Thymus (tissue), 11 donors: ENCODE results near the gene USH1C. TPM values are rescaled to one million over a fixed set of nuclear protein-coding genes. Genes with fewer than 3 reads are reported as not detected.

ENCODE experiments used
- DNase-seq, 9 donors: peaks; one replicate each; pipeline ENCODE4 v3.0.0-alpha.2; 2013; ENCODE audit warnings: low spot score in 9 of 9, low read depth in 6 of 9, missing footprints in 1 of 9
- H3K27ac ChIP-seq, 2 donors: one replicate each; pipeline ENCODE4 v1.5.1; 2013; ENCODE audit warnings: control low read depth in 1 of 2, low read depth in 1 of 2, low read length in 1 of 2, mild to moderate bottlenecking in 1 of 2, moderate library complexity in 1 of 2
- H3K27me3 ChIP-seq, 2 donors: one replicate each; pipeline ENCODE4 v1.5.1; 2013; ENCODE audit warnings: low read length in 1 of 2; ENCODE audit not compliant: control insufficient read depth in 2 of 2, insufficient read depth in 1 of 2
- H3K36me3 ChIP-seq, 2 donors: one replicate each; pipeline ENCODE4 v1.5.1; 2013; ENCODE audit warnings: low read length in 1 of 2, mild to moderate bottlenecking in 1 of 2, moderate library complexity in 1 of 2; ENCODE audit not compliant: control insufficient read depth in 2 of 2, insufficient read depth in 2 of 2
- H3K4me1 ChIP-seq, 2 donors: one replicate each; pipeline ENCODE4 v1.5.1; 2013; ENCODE audit warnings: low read length in 2 of 2; ENCODE audit not compliant: control insufficient read depth in 2 of 2, insufficient read depth in 2 of 2
- H3K4me3 ChIP-seq, 2 donors: one replicate each; pipeline ENCODE4 v1.5.1; 2013; ENCODE audit warnings: low read length in 2 of 2, control low read depth in 1 of 2, mild to moderate bottlenecking in 1 of 2
- H3K9me3 ChIP-seq, 2 donors: one replicate each; pipeline ENCODE4 v1.5.1; 2013; ENCODE audit warnings: low read length in 1 of 2, mild to moderate bottlenecking in 1 of 2; ENCODE audit not compliant: control insufficient read depth in 2 of 2, insufficient read depth in 1 of 2
- WGBS: extraction: QIAGEN DNeasy Blood & Tissue Kit; methylation state at CpG from one replicate; pipeline ENCODE4 v1.1.7; 2013; 5-methylcytosine and 5-hydroxymethylcytosine counted together
- polyA plus RNA-seq: library from polyadenylated mRNA; stranded (reverse); fragments of 200-250 nt; gene quantifications from one replicate; pipeline ENCODE4 v1.2.3, GENCODE V29; 2013
- total RNA-seq: library from RNA; stranded (reverse); fragments of 120-200 nt; gene quantifications from one replicate; pipeline ENCODE4 v1.2.4, GENCODE V29; 2013
- donor health status: healthy.

Gene USH1C
- total and polyA plus RNA-seq, 2 donors: 0.24 to 0.57 TPM

DNA sequence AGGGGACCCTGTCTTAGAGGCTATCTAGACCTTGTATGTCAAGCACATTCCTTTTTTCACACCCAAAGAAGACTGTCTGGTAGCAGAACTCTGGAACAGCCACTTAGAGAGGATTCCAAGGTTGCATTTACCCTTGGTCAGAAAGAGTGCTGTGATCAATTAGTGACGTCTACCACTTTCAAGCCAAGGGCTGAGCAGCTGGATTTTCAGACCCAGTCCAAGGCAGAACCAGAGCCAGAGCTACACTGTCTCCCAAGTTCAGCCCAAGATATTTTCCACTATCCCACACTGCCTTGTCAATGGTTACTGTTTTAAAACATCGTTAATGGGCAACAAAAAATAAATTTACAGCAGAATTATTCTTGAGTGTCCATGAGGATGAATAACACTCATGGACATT, 91.5 kb downstream of the USH1C start:
- H3K4me3 ChIP-seq: no peak overlapping the region
- 93% methylated on average over 2 of the region's 2 CpGs for WGBS
- peaks cover 0 to 3% of the 10 kb centered on the region in 2 donors for H3K4me1 ChIP-seq
- no peak for DNase-seq
- H3K9me3 ChIP-seq: no peaks in the 10 kb centered on the region
- no peaks in the 10 kb centered on the region for H3K27me3 ChIP-seq
- no peak overlapping the region for H3K27ac ChIP-seq
- H3K36me3 ChIP-seq: no peaks in the 10 kb centered on the region

DNA sequence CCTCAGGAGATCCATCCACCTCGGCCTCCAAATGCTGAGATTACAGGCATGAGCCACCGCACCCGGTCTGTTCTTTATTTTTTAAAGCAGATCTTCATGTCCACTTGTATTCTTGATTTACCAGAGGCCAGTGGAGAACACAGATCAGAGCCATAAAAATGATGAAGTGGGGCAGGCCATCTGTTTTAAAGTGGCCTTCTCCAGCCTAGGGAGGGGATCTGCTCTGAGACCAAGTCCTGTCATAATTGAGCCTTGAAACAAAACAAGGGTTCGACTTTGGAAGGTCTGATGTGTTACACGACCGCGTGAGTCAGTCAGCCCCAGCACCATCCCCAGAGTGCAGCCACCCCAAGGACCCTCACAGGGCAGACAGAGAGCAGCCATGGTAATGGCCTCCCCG, 95.1 kb downstream of the USH1C start:
- Histone ChIP-seq H3K36me3 (no peaks in the 10 kb centered on the region), H3K4me1 (no peaks in the 10 kb centered on the region), H3K27ac (no peak overlapping the region), H3K9me3 (no peaks in the 10 kb centered on the region), H3K27me3 (no peaks in the 10 kb centered on the region), H3K4me3 (no peak overlapping the region)
- no peak for DNase-seq
- 94% methylated on average over 8 of the region's 8 CpGs for WGBS

GRCh38 chr11:17446482-17446881, 97.7 kb downstream of the USH1C start:
- H3K9me3 ChIP-seq: peaks cover 0 to 1% of the 10 kb centered on the region in 2 donors
- WGBS: 91% methylated on average over 2 of the region's 2 CpGs
- DNase-seq: no peak
- H3K4me3 ChIP-seq: no peak overlapping the region
- H3K27ac ChIP-seq: no peak overlapping the region
- H3K27me3 ChIP-seq: no peaks in the 10 kb centered on the region
- no peaks in the 10 kb centered on the region for H3K4me1 ChIP-seq
- H3K36me3 ChIP-seq: no peaks in the 10 kb centered on the region

GRCh38 chr11:17445240-17445795, 98.9 kb downstream of the USH1C start:
- Histone ChIP-seq H3K9me3 (peaks cover 0 to 1% of the 10 kb centered on the region in 2 donors), H3K36me3 (no peaks in the 10 kb centered on the region), H3K27ac (no peak overlapping the region), H3K4me3 (no peak overlapping the region), H3K27me3 (no peaks in the 10 kb centered on the region), H3K4me1 (no peaks in the 10 kb centered on the region)
- DNase-seq: no peak
- 85% methylated on average over 5 of the region's 5 CpGs for WGBS

GRCh38 chr11:17443926-17444690, 100.1 kb downstream of the USH1C start:
- Histone ChIP-seq H3K27me3 (no peaks in the 10 kb centered on the region), H3K4me1 (peaks cover 0 to 8% of the 10 kb centered on the region in 2 donors), H3K9me3 (peaks cover 0 to 1% of the 10 kb centered on the region in 2 donors), H3K36me3 (no peaks in the 10 kb centered on the region), H3K4me3 (no peak overlapping the region), H3K27ac (no peak overlapping the region)
- 96% methylated on average over 2 of the region's 2 CpGs for WGBS
- no peak for DNase-seq

Other genes starting within 250 kb of the USH1C start
- 1.0 TPM for gene NCR3LG1, start 192.6 kb downstream of the USH1C start, total RNA-seq
- gene NCR3LG1, start 192.6 kb downstream of the USH1C start, polyA plus RNA-seq: 0.37 TPM
- gene KCNJ11, start 155.8 kb downstream of the USH1C start, total RNA-seq: 0.42 TPM
- 0.32 TPM for gene KCNJ11, start 155.8 kb downstream of the USH1C start, polyA plus RNA-seq
- 0.42 TPM for gene ABCC8, start 67.6 kb downstream of the USH1C start, total RNA-seq
- 0.62 TPM for gene ABCC8, start 67.6 kb downstream of the USH1C start, polyA plus RNA-seq
- gene OTOG, start 2.8 kb upstream of the USH1C start, total RNA-seq: 0.09 TPM
- 0.05 TPM for gene OTOG, start 2.8 kb upstream of the USH1C start, polyA plus RNA-seq
- 0.38 TPM for gene MYOD1, start 175.2 kb upstream of the USH1C start, total RNA-seq
- 0.43 TPM for gene MYOD1, start 175.2 kb upstream of the USH1C start, polyA plus RNA-seq
- gene KCNC1, start 190.4 kb upstream of the USH1C start, total RNA-seq: under 0.01 TPM
- 0.30 TPM for gene KCNC1, start 190.4 kb upstream of the USH1C start, polyA plus RNA-seq